Retinal pigment epithelial cell (primary cell): ENCODE data around the gene SYTL1.

Experiments used
- DNase-seq: peaks from one replicate; pipeline ENCODE4 v3.0.0-alpha.2; 2010; ENCODE audit warnings: low read depth
- H3K4me3 ChIP-seq: 2 replicates; pipeline ENCODE4 v1.5.1; 2011; ENCODE audit warnings: mild to moderate bottlenecking, low read length, control low read depth, moderate library complexity
- TF ChIP-seq, protein P1 (sequence below): conservative IDR thresholded peaks from 2 replicates; pipeline ENCODE4 v1.5.1; 2011; ENCODE audit warnings: low read depth, low read length, control low read depth, inconsistent platforms

The SYTL1 gene

DNA sequence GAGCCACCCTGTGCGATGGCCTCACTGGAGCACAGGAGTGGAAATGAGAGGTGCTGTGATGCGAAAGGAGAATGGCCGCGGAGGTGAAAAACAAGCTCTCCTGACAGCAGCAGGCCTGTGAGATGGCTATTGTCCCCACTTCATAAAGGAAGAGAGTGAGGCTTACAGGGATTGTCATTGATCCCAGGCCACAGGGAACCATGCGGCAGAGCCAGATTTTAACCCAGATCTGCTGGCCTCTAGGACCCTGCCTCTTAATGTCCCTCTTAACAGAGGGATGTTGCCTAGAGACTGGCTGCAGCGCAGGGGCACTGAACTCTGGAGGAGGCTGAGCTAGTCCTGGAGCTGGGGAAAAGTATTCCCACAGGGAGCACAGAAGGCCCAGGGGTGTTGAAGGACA lies 3.1 kb upstream of the SYTL1 start:
- DNase-seq: no peak
- TF ChIP-seq, protein P1, sequence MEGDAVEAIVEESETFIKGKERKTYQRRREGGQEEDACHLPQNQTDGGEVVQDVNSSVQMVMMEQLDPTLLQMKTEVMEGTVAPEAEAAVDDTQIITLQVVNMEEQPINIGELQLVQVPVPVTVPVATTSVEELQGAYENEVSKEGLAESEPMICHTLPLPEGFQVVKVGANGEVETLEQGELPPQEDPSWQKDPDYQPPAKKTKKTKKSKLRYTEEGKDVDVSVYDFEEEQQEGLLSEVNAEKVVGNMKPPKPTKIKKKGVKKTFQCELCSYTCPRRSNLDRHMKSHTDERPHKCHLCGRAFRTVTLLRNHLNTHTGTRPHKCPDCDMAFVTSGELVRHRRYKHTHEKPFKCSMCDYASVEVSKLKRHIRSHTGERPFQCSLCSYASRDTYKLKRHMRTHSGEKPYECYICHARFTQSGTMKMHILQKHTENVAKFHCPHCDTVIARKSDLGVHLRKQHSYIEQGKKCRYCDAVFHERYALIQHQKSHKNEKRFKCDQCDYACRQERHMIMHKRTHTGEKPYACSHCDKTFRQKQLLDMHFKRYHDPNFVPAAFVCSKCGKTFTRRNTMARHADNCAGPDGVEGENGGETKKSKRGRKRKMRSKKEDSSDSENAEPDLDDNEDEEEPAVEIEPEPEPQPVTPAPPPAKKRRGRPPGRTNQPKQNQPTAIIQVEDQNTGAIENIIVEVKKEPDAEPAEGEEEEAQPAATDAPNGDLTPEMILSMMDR: no peak
- H3K4me3 ChIP-seq: no peak overlapping the region

DNA sequence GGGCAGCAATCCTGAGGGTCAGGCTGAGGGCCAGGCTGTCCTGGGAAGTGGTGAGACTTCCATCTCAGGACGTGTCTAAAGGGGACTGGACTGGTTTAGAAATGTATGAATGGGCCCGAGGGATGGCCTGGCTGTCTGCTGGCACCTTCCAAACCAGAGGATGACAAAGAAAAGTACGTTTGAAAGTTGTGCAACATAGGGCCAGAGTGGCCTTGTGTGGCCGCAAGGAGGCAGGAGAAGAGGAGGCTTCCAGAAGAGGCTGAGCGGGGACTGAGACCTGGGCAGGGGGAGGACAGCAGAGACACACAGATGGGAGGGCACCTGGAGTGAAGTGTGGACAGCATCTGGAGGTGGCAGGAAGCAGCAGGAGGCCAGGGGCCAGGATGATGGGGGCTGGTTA lies 2.6 kb upstream of the SYTL1 start:
- H3K4me3 ChIP-seq: no peak overlapping the region
- TF ChIP-seq, protein P1: no peak
- no peak for DNase-seq

DNA sequence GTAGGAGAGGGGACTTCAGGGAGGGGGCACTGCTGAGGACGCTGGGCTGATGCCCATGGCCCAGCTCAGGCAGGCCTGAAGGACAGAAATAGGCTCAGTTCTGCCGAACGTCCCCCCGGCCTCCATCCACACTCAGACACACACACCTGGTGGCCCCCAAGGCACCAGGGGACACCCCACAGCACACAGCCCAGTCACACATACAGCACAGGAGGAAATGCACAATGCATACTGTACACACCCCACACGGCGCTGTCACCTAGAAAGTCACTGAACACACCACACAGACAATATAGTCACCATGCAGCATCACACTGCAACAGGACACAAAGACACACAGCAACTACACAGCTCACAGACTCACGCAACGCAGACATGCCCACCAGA lies 562 bp downstream of the SYTL1 start:
- no peak overlapping the region for H3K4me3 ChIP-seq

DNA sequence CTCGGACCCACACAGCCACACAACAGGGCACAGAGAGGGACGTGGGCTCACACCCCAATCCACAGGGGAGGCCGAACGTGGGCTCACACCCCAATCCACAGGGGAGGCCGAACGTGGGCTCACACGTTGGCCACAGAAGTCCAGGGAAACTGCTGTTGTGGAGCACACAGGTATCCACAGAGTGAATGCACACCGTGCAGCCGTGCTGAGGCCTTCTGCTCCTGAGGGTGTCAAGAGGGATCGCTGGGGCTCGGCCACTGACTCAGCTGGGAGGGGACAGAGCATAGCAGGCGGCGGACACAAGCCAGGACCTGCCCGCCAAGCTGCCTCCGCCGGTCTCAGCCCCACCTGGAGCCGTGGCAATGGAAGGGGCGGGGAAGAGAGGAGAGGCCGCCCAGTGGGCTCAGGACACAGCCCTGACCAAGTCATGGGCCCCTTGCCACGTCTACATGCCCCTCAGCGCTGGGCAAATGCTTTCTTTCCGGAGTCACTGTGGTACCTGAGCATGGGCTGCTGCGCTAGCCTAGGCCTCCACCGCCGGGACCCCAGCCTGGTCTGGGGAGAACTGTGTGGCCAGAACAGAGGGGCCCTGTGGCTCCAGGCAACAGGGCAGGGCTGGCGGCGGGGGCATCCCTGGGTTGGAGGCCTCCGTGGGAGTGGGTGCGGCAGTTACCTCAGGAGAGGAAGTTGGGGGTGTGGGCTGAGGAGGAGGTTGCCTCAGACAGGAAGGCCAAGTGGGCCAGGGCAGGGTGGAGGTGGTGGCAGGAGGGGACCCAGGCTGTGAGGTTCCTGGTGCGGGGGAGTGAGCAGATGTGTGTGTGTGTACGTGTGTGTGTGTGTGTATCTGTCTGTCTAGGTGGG lies 1.2 kb downstream of the SYTL1 start:
- no peak overlapping the region for H3K4me3 ChIP-seq
- DNase-seq: no peak
- TF ChIP-seq, protein P1: no peak

More for the DNA sequence above, 562 bp downstream of the SYTL1 start:
- TF ChIP-seq, protein P1: no peak
- DNase-seq: no peak

DNA sequence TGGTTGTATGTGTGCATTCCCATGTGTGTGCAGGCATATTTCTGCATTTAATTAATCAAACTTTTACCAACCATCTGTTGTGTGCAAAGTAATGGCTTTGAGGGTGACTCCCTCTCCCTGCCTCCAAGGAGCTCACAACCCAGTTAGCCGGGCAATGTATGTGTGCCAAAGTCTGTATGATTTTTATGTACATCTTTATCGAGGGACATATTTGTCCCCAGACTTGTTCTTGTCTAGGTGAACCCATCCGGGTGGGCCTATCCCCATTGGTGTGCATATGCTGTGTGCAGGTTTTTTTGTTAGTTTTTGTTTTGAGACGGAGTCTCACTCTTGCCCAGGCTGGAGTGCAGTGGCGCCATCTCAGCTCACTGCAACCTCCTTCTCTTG lies 1.8 kb downstream of the SYTL1 start:
- no peak overlapping the region for H3K4me3 ChIP-seq
- DNase-seq: no peak
- TF ChIP-seq, protein P1: no peak

DNA sequence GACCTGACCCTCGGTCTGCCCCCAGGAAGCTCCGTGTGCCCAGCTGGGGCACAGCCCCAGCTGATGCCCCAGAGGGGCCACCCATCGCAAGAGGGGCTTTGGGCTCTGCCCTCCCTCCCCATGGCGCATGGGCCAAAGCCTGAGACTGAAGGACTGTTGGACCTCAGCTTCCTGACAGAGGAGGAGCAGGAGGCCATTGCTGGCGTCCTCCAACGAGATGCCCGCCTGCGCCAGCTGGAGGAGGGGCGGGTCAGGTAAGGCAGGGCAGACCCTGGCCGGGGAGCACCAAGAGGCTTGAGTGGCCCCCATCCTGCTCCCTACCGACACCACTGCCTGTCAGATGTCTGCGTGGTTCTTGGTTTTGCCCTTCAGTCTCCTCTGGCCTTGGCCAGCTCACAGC lies 3.5 kb downstream of the SYTL1 start:
- DNase-seq: no peak
- TF ChIP-seq, protein P1: no peak
- H3K4me3 ChIP-seq: no peak overlapping the region

DNA sequence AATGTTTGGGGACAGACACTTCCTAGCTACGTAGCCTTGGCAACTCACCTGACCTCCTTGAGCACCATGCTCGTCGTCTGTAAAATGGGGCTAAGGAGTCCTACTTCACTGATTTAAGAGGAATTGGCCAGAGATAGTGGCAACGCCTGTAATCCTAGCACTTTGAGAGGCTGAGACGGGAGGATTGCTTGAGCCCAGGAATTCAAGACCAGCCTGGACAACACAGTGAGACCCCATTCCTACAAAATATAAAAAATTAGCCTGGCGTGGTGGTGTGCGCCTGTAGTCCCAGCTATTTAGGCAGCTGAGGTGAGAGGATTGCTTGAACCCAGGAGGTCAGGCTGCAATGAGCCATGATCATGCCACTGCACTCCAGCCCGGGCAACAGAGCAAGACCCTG lies 4.5 kb downstream of the SYTL1 start:
- DNase-seq: no peak
- TF ChIP-seq, protein P1: no peak
- no peak overlapping the region for H3K4me3 ChIP-seq
